Measurements from ENCODE around the gene TAF4. TPM values are rescaled to one million over a fixed set of nuclear protein-coding genes. Genes with fewer than 3 reads are reported as not detected.
A peak's percentile ranks its signal among the peaks of the same experiment; 100 is the strongest.
"Not testable (repeated sequence)": the region's sequence is repeated elsewhere in the genome, so short reads cannot be mapped to it uniquely, and the experiment has no call there.

TAF4 gene
- total RNA-seq, 4 donors from 2014 or later: 21.1 to 40.6 (median 22.1) TPM

DNA sequence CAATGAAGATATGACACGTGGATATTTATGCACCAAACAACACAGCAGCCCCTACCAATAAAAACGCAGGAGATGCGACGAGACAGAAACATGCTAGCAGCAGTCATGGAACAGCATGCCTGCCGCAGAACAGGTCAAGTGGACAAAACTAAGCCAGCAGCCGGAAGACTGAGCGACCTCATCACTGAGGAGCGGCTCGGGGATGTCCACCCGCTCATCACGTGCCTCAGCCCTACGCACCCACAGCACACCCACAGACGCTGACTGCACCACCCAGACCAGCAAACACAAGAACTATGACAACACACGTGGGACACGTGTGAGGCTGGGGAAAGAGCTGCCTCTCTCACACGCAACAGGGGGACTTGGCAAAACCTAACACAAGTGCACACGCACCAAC lies 81.7 kb downstream of the TAF4 start:
- WGBS, 2 donors: 81 to 82% methylated on average over 17 of the region's 17 CpGs
- intact Hi-C loops (cut with DNase I; ENCODE audit: low total_unique reads): no loop called here
- H3K4me3 ChIP-seq (ENCODE audit: low read depth, poor library complexity, severe bottlenecking): no peak overlapping the region
- DNase-seq (ENCODE audit: low spot score in 2 of 2): no peak
- TF ChIP-seq, protein P1, sequence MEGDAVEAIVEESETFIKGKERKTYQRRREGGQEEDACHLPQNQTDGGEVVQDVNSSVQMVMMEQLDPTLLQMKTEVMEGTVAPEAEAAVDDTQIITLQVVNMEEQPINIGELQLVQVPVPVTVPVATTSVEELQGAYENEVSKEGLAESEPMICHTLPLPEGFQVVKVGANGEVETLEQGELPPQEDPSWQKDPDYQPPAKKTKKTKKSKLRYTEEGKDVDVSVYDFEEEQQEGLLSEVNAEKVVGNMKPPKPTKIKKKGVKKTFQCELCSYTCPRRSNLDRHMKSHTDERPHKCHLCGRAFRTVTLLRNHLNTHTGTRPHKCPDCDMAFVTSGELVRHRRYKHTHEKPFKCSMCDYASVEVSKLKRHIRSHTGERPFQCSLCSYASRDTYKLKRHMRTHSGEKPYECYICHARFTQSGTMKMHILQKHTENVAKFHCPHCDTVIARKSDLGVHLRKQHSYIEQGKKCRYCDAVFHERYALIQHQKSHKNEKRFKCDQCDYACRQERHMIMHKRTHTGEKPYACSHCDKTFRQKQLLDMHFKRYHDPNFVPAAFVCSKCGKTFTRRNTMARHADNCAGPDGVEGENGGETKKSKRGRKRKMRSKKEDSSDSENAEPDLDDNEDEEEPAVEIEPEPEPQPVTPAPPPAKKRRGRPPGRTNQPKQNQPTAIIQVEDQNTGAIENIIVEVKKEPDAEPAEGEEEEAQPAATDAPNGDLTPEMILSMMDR (IDR thresholded peaks at IDR 0.05): peak in 1 of 3 donors; percentile 6
- TF ChIP-seq POLR2A (IDR thresholded peaks at IDR 0.05): no peak

GRCh38 chr20:61982951-61983315 lies 82.7 kb downstream of the TAF4 start:
- DNase-seq (ENCODE audit: low spot score in 2 of 2): no peak
- no peak for TF ChIP-seq POLR2A (IDR thresholded peaks at IDR 0.05)
- TF ChIP-seq, protein P1 (IDR thresholded peaks at IDR 0.05): no peak
- 90 to 92% methylated on average over 11 of the region's 11 CpGs for WGBS, 2 donors
- intact Hi-C loops (cut with DNase I; ENCODE audit: low total_unique reads): no loop called here
- H3K4me3 ChIP-seq (ENCODE audit: low read depth, poor library complexity, severe bottlenecking): no peak overlapping the region

DNA sequence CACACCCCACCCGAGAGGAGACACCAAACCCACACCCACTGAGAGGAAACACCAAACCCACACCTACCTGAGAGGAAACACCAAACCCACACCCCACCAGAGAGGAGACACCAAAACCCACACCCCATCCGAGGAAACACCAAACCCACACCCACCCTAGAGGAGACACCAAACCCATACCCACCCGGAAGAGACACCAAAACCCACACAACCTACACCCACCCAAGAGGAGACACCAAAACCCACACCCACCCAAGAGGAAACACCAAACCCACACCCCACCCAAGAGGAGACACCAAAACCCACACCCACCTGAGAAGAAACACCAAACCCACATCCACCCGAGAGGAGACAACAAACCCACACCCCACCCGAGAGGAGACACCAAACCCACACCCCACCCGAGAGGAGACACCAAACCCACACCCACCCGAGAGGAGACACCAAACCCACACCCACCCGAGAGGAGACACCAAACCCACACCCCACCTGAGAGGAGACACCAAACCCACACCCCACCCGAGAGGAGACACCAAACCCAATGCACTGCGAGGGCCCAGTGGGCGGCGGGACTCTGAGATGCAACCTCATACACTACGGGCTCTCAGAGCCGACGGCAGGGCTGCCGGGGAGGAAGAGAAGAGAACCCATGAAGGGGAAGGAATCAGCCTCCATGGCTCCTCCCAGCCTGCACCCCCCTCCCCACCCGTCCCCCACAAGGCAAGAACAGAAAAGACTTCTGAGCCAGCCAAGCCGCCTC lies 83.3 kb downstream of the TAF4 start:
- DNase-seq (ENCODE audit: low spot score in 2 of 2): no peak
- WGBS, 2 donors: 78 to 80% methylated on average over 17 to 18 of the region's 18 CpGs
- TF ChIP-seq POLR2A (IDR thresholded peaks at IDR 0.05): no peak
- TF ChIP-seq, protein P1 (IDR thresholded peaks at IDR 0.05): no peak
- H3K4me3 ChIP-seq (ENCODE audit: low read depth, poor library complexity, severe bottlenecking): no peak overlapping the region
- intact Hi-C loops (cut with DNase I; ENCODE audit: low total_unique reads): no loop called here

GRCh38 chr20:61981691-61982090 lies 84.0 kb downstream of the TAF4 start:
- H3K4me3 ChIP-seq (ENCODE audit: low read depth, poor library complexity, severe bottlenecking); intact Hi-C loops (cut with DNase I; ENCODE audit: low total_unique reads); DNase-seq (ENCODE audit: low spot score in 2 of 2): not testable (repeated sequence)
- WGBS, 2 donors: 75 to 84% methylated on average over 10 to 11 of the region's 11 CpGs

- H3K4me3 ChIP-seq (ENCODE audit: low read depth, poor library complexity, severe bottlenecking): no peak overlapping the region
- TF ChIP-seq POLR2A (IDR thresholded peaks at IDR 0.05): no peak
- TF ChIP-seq, protein P1 (IDR thresholded peaks at IDR 0.05): no peak
- 78 to 90% methylated on average over 22 of the region's 22 CpGs for WGBS, 2 donors
- no peak for DNase-seq (ENCODE audit: low spot score in 2 of 2)
- intact Hi-C loops (cut with DNase I; ENCODE audit: low total_unique reads): no loop called here
Observed at GRCh38 chr20:61980647-61981583, 84.8 kb downstream of the TAF4 start.
